Measurements from ENCODE around the gene TOP2B.

TOP2B gene

DNA sequence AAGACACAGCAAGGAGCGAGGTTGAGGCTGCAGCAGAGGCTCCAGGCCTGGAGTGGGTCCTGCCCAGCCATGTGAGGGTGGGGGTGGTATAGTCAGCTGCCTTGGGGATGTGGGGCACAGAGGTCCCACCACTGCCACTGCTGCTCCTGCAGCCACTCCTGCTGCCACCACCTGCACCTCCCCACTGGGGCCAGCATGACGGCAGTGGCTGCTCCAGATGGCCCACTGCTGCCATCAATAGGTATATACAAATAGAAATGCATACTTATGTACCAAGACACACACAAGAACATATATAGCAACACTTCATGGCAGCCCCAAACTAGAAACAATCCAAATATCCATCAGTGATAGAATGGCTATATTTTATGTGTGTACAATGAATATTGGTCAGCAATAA lies 10.0 kb upstream of the TOP2B start:
- DNase-seq, result no peak

DNA sequence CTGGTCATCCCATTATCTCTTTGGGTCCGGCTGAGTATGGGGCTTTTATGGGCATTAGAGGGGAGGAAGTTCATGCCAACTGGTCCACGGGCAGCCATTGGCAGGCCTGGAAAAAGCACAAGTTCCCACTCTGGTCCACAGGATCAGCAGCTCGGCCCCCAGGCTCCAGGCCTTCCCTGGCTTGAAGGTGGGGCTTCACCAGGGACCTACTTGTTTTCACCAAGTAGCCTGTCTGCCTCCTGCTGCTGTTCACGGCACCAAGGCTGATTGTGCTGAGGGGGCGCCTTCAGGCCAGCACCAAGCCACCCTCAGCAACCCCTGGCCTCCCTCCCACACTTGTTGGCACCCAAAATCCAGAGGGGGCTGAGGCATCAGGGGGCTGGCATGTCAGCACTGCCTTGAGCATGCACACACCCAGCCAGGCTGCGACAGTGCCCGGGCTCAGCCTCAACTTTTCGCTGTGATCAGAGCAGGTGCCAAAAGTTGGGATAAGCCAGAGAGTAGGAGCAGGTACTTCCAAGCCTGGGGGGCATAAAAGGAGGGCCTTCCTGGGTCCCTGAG lies 9.1 kb upstream of the TOP2B start:
- no peak for DNase-seq

DNA sequence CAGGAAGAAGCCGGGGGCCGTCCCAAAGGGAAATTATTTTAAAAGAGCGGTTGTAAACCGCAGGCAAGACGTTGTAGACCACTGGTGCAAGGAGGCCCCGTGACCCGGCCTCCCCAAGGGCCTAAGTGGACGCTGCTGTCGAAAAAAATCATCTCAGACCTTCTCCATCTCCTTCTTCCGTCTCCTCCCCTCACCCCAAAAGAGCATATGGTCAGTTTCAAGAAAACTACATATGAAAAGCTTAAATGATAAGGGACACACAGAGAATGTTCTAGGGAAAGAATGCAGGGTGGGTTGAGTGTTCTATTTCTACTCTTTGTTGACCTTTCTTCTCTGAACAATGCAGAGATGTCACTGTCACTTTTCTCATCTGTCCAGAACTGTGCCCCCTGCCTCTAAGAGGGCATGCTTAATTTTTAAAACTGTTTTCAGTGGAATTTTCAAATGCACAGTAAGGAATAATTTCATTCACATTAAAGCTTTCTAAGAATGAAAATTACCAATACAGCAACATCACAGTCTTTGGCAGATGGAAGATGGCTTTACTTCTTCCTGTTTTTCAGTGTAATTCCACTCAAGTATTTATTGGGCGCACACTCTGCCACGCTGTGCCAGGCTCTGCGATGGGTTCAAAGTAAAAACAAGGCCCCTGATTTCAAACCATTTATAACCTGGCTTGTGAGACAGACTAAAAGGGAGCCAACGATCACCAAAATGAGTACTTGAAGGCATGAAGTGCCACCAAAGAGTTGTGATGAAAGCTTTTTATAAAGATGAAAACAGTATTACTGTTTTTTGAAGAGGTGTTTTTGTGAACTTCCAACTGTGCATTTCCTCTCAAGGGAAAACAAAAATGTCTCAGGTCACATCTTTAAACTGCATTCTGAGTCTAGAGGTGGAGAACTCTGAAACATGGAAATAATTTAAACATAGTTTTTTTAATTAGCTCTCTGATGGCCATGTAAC lies 891 bp upstream of the TOP2B start:
- no peak for DNase-seq

DNA sequence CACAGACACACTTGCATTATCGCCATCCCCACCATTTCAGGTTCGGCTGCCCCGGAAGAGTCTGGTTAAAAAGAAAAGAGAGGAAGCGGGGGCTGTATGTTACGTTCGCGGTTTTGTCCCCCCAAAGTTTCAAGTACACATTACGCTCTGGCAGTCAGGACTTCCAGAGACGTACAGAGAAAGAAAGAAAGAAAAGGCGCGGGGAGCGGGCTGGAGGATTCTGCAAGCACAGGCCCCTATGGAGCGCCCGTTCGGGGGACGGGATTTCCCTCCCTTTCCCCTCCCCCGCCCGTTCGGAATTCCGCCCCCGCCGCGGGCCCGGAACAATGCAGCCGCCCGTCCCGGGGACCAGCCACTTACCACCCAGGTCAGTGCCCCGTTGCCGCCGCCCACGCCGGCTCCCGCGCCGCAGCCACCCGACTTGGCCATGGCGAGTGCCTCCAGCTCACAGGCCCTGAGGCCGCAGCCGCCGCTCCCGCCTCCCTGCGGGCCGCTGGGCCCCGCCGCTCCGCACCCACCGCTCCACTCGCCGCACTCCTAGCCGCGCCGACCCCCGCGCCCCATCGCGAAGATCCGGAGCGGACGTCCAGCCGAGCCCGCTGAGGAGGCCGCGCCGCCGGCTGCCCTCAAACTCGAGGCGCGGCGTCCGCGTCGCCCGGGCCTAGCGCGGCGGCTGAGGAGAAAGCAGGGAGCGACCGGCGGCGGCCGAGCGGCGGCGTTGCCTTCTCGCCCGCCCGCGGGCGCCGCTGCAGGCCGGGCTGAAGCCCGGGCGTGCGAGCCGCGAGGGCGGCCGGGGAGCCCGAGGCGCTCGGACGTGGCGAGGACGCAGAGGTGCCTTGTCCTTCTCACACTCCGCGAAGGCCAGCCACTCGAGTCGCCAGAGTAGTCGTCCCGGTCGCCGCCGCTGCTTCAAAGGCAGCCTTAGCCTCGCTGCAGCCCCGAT lies 567 bp downstream of the TOP2B start:
- DNase-seq, result peak; percentile 50

DNA sequence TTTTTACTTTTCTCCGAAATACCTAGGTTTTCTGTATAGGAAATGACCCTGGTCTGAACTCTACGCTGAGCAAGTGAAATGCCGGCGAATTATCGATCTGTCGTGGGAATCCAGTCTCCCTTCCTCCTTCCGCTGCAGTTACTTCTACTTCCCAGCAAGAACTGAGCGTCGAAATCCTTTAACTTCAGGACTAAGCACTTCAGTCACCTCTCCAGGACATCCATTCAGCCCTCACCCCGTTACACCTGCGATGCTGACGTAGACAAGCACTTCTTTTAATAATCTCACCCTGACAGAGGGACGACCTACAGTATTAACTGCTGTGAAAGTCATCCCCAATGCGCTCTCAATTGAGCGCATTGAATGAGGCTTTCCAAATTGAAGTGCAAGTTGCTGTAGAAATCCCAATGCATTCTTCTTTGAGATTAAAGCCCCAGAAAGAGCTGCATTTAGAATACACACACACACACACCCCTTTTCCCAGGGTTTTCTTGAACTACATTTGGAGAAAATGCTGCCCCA lies 1.3 kb downstream of the TOP2B start:
- no peak for DNase-seq

DNA sequence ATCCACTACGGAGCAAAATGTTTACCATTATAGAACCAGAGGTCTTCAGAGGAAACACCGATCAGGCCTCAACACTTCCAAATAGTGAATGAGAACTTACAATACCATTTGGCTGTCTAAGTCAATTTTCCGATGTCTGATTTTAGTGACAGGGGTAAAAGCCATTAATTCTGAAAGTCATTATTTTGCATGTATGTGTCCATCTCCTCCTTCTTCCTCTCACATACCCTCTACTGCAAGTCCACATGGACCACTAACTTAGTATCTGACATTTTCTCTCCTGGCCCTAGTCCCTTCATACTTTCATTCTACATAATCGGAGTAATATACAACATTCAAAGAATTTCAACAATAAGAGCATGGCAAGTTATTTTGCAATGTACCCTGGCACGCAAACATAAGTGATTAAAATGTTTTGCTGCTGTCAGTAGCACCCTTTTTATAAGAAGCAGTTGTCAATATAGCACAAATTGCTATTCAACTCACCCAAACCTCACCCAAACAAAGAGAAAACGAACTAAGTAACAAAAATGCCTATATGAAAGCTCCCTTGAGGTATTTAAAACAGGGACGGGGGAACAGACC lies 1.9 kb downstream of the TOP2B start:
- DNase-seq, result no peak

DNA sequence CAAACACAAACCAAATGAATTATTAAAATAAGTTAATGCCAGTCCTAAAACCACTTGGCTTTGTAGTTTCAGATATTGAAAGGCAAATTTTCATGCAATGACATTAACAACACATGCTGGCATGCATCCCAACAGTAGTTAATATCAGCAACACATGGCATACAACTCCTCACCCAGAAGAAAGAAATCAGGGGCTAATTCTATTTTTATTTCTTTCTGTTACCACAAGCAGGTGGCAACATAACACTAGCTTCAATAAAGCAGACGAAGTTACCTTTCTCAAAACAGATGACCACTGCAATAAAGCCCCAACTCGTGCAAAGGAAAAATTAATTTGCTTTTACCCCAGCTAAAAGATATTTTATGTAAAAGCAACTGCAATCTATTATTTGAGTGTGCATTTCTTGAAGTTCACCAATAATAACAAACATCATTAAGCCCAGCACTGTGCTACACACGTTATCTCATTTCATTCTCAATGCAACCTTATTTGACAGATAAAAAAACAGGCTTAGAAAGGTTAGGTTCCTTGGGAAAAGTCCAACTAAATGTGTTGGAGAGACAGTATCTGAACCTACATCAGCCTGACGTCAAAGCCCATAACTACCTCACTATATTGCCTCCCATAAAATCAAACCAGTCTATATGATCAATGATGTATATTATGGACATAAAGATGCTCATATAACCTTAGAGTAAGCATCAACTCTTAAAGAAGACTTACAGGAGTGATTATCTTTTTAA lies 2.8 kb downstream of the TOP2B start:
- DNase-seq, result no peak

DNA sequence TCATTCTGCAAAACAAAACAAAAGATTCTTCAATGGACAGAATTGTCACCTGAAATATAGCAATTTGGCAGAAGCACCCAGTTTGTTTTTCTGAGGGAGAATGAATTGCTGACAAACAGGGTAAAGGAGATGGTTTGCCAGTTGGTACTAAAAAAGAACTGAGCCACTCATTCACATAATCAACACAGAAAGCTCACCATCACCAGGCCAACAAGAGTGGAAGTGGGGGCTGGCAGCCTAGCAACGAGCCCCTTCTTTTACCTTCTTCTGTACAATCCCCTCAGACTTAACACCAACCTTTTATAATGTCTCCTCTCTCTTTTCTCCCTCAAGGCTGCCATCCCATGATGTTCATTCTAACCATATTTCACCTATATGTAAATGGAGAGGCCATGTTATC lies 5.9 kb downstream of the TOP2B start:
- no peak for DNase-seq

DNA sequence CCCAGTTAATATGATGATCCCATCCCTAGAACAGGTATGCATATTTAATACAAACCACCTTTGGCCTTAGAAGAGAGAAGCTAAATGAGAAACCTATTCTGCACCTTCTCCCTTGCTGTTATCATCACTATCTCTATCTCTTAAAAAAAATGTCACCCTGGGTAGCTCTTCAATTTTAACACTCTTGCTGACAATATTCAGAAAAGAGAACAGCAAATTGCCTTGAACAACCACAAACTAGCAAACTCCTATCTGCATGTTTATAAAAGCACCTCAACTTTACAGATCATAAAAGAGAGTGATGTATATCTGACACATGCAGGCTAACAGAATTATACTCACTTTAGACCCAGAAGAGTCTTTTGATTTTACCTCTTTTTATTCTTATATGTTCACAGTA lies 7.4 kb downstream of the TOP2B start:
- no peak for DNase-seq

DNA sequence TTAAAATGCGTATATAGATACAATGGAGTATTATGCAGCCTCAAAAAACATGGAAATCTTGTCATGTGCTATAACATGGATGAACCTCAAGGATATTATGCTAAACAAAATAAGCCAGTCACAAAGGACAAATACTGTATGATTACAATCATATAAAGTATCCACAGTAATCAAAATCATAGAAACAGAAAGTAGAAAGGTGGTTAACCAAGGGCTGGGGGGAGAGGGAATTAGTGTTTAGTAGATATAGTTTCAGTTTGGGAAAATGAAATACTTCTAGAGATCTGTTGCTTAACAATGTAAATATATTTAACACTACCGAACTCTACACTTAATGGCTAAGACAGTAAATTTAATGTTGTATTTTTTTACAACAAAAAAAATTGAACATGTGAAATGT lies 9.0 kb downstream of the TOP2B start:
- DNase-seq, result no peak

DNA sequence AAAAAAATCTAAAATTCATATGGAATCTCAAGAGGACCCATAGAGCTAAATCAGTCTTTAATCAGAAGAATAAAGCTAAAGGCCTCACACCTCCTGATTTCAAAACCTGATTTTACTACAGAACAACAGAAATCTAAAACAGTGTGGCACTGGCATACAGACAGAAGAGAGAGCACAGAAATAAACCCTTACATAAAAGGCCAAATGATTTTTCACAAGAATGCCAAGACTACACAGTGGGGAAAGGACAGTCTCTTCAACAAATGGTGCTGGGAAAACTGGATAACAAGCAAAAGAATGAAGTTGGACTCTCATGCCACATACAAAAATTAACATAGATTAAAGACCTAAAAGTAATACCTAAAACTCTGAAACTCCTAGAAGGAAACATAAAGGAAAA lies 10.1 kb downstream of the TOP2B start:
- DNase-seq, result no peak

DNA sequence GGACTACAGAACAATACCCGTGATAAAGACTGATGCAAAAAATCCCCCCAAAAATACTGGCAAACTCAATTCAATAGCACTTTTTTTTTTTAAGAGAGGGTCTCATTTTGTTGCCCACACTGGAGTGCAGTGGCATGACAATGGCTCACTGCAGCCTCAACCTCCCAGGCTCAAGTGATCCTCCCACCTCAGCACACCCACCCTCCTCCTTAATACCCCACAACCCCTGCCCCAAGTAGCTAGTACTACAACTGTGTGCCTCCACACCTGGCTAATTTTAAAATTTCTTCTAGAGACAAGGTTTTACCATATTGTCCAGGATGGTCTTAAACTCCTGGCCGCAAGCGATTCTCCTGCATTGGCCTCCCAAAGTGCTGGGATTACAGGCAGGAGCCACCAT lies 11.4 kb downstream of the TOP2B start:
- no peak for DNase-seq

DNA sequence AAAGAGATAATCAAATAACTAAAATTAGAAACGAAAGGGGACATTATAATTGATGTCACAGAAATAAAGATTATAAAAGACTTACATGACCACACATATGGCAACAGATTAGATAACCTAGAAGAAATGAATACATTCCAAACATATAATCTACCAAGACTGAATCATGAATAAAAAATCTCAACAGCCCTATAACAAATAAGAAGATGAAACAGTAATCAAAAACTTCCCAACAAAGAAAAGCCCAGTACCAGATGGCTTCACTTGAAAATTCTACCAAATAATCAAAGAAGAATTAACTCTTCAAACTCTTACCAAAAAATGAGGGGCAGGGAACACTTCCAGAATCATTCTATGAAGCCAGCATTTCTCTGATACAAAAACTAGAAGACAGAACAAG lies 11.8 kb downstream of the TOP2B start:
- DNase-seq, result no peak

DNA sequence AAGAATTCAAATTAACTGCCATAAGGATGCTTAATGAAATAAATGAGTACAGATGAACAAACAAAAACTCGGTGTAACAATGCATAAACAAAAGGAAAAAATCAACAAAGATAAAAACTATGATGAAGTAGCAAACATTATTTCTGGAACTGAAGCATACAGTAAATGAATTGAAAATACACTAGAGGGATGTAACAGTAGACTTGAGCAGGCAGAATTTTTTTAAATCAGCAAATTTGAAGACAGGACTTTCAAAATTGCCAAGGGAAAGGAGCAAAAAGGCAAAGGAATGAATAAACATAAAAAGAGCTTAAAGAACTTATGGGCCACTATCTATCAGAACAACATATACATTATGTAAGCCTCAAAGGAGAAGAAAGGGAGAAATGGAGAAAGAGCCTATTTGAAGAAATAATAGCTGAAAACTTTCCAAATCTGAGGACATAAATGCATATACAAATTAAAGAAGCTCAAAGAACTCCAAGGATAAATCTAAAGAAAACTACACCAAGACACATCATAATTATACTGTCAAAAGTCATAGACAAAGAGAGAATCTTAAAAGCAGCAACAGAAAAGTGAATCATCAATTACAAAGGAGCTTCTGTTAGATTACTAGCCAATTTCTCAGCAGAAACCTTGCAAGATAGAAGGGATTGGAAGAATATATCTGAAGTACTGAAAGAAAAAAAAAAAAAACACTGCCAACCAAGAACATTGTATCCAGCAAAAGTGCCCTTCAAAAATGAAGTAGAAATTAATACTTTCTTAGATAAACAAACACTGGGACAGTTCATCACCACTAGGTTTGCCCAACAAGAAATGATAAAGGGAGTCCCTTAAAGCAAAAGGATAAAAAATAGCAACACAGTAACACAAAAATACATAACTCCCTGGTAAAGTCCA lies 15.5 kb downstream of the TOP2B start:
- no peak for DNase-seq

DNA sequence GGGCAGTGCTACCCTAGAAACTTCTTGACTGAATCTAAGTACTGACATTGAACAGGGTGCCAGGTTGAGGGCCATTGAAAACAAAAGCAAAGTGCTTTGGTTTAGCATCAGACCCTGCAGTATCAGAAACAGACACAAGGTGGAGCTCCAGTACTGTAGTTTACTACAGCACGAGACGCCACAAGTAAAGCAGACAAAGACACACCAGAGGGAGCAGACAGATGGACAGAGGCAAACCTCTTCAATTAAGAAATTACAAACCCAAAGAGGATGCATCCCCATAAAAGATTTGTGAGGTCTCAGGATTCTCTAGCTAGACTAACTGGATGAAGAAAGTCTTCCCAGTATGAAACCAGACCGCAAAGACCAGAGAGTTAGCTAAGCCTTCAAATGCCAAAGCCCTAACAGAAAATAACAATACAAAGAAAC lies 16.6 kb downstream of the TOP2B start:
- DNase-seq, result peak; percentile 50

DNA sequence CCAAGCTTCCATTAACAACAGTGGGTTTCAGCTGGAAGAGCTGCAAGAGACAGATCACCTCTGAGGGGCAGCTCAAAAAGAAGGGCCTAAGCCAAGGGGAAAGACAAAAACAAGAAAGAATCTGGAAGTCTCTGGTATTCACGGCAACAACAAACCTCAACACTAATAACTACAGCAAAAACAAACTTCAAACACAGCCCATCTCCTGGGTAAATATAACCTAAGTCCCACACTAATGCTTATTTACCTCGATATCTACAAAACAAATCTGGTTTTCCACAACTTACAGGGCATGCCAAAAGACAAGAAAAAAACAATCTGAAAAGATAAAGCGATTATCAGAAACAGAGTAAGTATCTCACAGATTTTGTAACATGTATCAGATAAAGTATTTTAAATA lies 29.7 kb downstream of the TOP2B start:
- no peak for DNase-seq

DNA sequence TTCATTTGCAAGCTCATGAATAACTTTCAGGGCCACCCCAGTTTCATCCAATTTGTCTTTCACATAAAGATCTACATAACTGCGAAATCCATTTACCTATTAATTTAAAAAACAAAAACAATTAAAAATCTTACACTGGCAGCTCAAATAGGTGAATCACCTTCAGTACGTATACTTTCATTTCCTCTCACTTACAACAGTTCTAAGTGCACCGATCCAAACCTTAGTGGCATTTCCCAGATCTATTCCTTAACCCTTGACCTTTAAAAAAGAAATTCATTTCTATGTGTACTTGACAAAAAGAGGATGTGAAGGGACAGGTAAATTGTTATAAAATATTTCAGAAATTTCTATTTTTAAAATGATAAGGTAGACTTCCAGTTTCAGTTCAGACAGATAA lies 30.8 kb downstream of the TOP2B start:
- no peak for DNase-seq

DNA sequence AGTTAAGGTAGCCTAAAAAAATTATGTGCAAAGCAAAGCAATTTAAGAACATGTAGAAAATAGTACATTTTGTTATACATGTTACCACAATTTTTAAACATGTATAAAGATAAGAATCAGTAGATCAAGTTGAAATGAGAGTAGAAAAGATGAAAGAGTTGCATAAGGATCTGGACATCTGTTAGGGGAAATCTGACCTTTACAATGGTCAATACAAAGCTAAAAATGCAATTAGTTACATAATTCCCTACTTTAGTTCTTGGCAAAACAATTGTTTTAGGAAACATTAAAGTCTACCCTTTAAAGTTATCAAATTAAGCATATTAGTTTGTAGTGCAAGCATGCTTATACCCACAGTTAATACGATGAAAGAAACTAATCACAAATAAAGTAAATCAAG lies 32.7 kb downstream of the TOP2B start:
- DNase-seq, result no peak

DNA sequence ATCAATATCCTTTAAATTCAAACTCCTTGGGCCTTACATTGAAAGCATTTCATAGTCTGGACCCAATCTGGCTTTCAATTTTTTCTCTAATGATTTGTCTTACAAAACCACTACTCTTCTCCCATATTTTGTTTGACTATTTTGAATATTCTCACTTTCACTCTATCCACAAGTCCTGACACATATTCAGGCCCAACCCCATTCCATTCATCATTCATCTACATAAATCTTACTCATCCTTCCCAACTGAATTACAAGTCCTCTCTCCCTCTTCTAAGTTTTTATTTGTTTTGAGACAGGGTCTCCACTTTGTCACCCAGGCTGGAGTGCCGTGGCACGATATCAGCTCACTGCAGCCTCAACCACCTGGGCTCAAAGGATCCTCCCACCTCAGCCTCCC lies 43.6 kb downstream of the TOP2B start:
- no peak for DNase-seq

DNA sequence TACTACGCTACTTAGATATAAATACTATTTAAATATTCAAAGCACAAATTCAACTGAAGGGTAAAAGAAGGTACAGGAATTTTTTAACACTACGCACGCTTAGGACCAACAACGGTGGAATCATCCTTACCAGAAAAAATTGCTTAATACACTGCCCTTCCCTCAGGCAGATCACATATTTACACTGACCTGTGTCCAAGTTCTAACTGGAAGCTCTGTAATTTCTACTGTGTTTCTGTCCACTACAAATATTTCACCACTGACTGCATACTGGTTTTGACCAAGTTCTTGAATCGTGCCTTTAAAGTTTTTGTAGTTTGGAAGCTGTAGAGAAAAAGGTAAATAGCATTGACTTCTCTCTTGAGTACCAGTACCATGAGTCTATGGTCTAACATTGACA lies 44.2 kb downstream of the TOP2B start:
- DNase-seq, result no peak

DNA sequence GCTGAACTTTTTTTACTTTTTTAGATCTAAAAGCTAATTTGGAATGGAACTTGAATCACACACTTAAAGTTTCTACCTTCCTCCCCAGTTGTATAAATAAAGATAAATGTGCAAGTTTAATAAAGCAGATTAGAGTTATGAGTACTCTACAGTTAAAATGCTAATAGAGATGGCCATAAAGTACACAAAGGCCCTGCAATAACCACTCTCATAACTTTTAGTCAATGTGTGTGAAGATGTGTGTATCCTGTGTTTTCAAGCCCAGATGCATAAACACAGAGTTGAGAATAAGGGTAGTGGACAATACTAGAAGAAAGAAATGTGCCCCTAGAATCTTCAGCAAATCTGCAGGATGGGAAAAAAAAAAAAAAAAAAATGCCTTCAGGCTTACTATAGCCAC lies 45.3 kb downstream of the TOP2B start:
- DNase-seq, result no peak

Measured in NCI-H774 (cell line).